Measurements from ENCODE around the gene ATP4A. TPM values are rescaled to one million over a fixed set of nuclear protein-coding genes. Genes with fewer than 3 reads are reported as not detected.
A peak's percentile ranks its signal among the peaks of the same experiment; 100 is the strongest.

ATP4A gene
- total RNA-seq, 3 donors from 2014 or later (not counting 1 experiment from before 2014, with no cell fraction given), result not detected

- H3K27me3 Mint-ChIP-seq (ENCODE audit: low read depth in 2 of 2), result no peaks in the 10 kb centered on the region
- H3K4me3 ChIP-seq (ENCODE audit: low read length), result peak overlapping the region; percentile 95
- H3K4me3 Mint-ChIP-seq, result peak overlapping the region; percentile 95
- peak overlapping the region; percentile 80 to 91 for H3K27ac Mint-ChIP-seq
- peaks cover 3% of the 10 kb centered on the region for H3K36me3 ChIP-seq (ENCODE audit: control insufficient read depth, insufficient read depth, low read length)
- intact Hi-C loops (cut with micrococcal nuclease), result no loop called here
- TF ChIP-seq CTCF (IDR thresholded peaks at IDR 0.05), result no peak
- peak overlapping the region; percentile 77 for H3K27ac ChIP-seq (ENCODE audit: low read length)
- H3K4me1 ChIP-seq (ENCODE audit: control insufficient read depth, insufficient read depth, low read length), result peaks cover 30% of the 10 kb centered on the region
- no peaks in the 10 kb centered on the region for H3K27me3 ChIP-seq (ENCODE audit: control insufficient read depth, insufficient read depth, low read length)
- peaks cover 32 to 49% of the 10 kb centered on the region in 2 donors for H3K4me1 Mint-ChIP-seq
- H3K9me3 ChIP-seq (ENCODE audit: control insufficient read depth, insufficient read depth, low read length), result no peaks in the 10 kb centered on the region
- DNase-seq (no peak), ATAC-seq (no peak)
- WGBS (ENCODE audit: insufficient coverage), result 95% methylated on average over 3 of the region's 3 CpGs
- H3K9me3 Mint-ChIP-seq, result no peaks in the 10 kb centered on the region
- no peaks in the 10 kb centered on the region for H3K36me3 Mint-ChIP-seq
Observed at GRCh38 chr19:35544110-35544802, 19.2 kb downstream of the ATP4A start.

GRCh38 chr19:35543280-35544109, 20.0 kb downstream of the ATP4A start:
- Mint-ChIP-seq H3K27me3 (ENCODE audit: low read depth in 2 of 2) (no peaks in the 10 kb centered on the region), H3K9me3 (no peaks in the 10 kb centered on the region), H3K27ac (peak overlapping the region in 1 of 2 donors; percentile 23), H3K4me3 (no peak overlapping the region), H3K4me1 (peaks cover 24 to 42% of the 10 kb centered on the region in 2 donors), H3K36me3 (no peaks in the 10 kb centered on the region)
- no peak for TF ChIP-seq CTCF (IDR thresholded peaks at IDR 0.05)
- WGBS (ENCODE audit: insufficient coverage), result 100% methylated on average over 15 of the region's 15 CpGs
- Histone ChIP-seq H3K27me3 (ENCODE audit: control insufficient read depth, insufficient read depth, low read length) (no peaks in the 10 kb centered on the region), H3K9me3 (ENCODE audit: control insufficient read depth, insufficient read depth, low read length) (no peaks in the 10 kb centered on the region), H3K4me3 (ENCODE audit: low read length) (no peak overlapping the region), H3K27ac (ENCODE audit: low read length) (no peak overlapping the region), H3K36me3 (ENCODE audit: control insufficient read depth, insufficient read depth, low read length) (peaks cover 3% of the 10 kb centered on the region), H3K4me1 (ENCODE audit: control insufficient read depth, insufficient read depth, low read length) (peaks cover 28% of the 10 kb centered on the region)
- DNase-seq (no peak), ATAC-seq (no peak)
- intact Hi-C loops (cut with micrococcal nuclease), result no loop called here

- no peak for TF ChIP-seq CTCF (IDR thresholded peaks at IDR 0.05)
- DNase-seq, result no peak
- WGBS (ENCODE audit: insufficient coverage), result 95% methylated on average over 11 of the region's 11 CpGs
- no peak overlapping the region for H3K4me3 Mint-ChIP-seq
- no peaks in the 10 kb centered on the region for H3K27me3 ChIP-seq (ENCODE audit: control insufficient read depth, insufficient read depth, low read length)
- H3K27me3 Mint-ChIP-seq (ENCODE audit: low read depth in 2 of 2), result no peaks in the 10 kb centered on the region
- no peak overlapping the region for H3K27ac ChIP-seq (ENCODE audit: low read length)
- no peak overlapping the region for H3K4me3 ChIP-seq (ENCODE audit: low read length)
- no peaks in the 10 kb centered on the region for H3K9me3 ChIP-seq (ENCODE audit: control insufficient read depth, insufficient read depth, low read length)
- intact Hi-C loops (cut with micrococcal nuclease), result no loop called here
- H3K9me3 Mint-ChIP-seq, result no peaks in the 10 kb centered on the region
- peaks cover 21 to 39% of the 10 kb centered on the region in 2 donors for H3K4me1 Mint-ChIP-seq
- H3K36me3 ChIP-seq (ENCODE audit: control insufficient read depth, insufficient read depth, low read length), result peaks cover under 1% of the 10 kb centered on the region
- no peak overlapping the region for H3K27ac Mint-ChIP-seq
- peaks cover 29% of the 10 kb centered on the region for H3K4me1 ChIP-seq (ENCODE audit: control insufficient read depth, insufficient read depth, low read length)
- no peaks in the 10 kb centered on the region for H3K36me3 Mint-ChIP-seq
- no peak for ATAC-seq
Observed at GRCh38 chr19:35542209-35542608, 21.2 kb downstream of the ATP4A start.
